Right cardiac atrium (tissue), 5 donors: ENCODE measurements around the gene SRM. TPM values are rescaled to one million over a fixed set of nuclear protein-coding genes. Genes with fewer than 3 reads are reported as not detected.
A peak's percentile ranks its signal among the peaks of the same experiment; 100 is the strongest.
"Not testable (repeated sequence)": the region's sequence is repeated elsewhere in the genome, so short reads cannot be mapped to it uniquely, and the experiment has no call there.

ENCODE experiments used
- ATAC-seq, 2 donors: fragments of 200-7000 bp; cut with Tn5 transposase; one replicate each; pipeline versions ENCODE4 v1.8.0 to v1.9.1; 2020; ENCODE audit warnings: moderate library complexity in 2 of 2, mild to moderate bottlenecking in 1 of 2
- DNase-seq, 3 donors: peaks; one replicate each; pipeline ENCODE4 v3.0.0-alpha.2; 2020
- H3K27ac ChIP-seq: one replicate; pipeline ENCODE4 v1.5.1; 2013; ENCODE audit warnings: mild to moderate bottlenecking, low read length, control low read depth, moderate library complexity
- H3K27me3 ChIP-seq: one replicate; pipeline ENCODE4 v1.6.1; 2013; ENCODE audit not compliant: control insufficient read depth, insufficient read depth
- H3K4me1 ChIP-seq: one replicate; pipeline ENCODE4 v1.6.1; 2013; ENCODE audit warnings: low read length; ENCODE audit not compliant: control insufficient read depth, insufficient read depth
- H3K4me3 ChIP-seq: one replicate; pipeline ENCODE4 v1.5.1; 2013; ENCODE audit warnings: low read length, control low read depth
- H3K9me3 ChIP-seq: one replicate; pipeline ENCODE4 v1.6.1; 2013; ENCODE audit warnings: low read length; ENCODE audit not compliant: control insufficient read depth
- WGBS: extraction: QIAGEN DNeasy Blood & Tissue Kit; methylation state at CpG from one replicate; pipeline ENCODE4 v1.1.7; 2013; 5-methylcytosine and 5-hydroxymethylcytosine counted together
- intact Hi-C, 4 donors: fragments of 100-400 bp; cut with DNase I; formaldehyde crosslinking; loops; one replicate each; pipeline versions ENCODE4 v1.11.0 to v1.14.0; 2022 to 2023
- polyA plus RNA-seq: library from polyadenylated mRNA; stranded (reverse); fragments of 200-250 nt; gene quantifications from one replicate; pipeline ENCODE4 v1.2.3, GENCODE V29; 2013
- total RNA-seq, 4 donors: library from RNA; stranded (reverse); fragmentation: NEBNext Ultra II Directional; extraction: Animal tissue kit (Norgen Biotek cat#: 25700); gene quantifications; one replicate each; pipeline ENCODE4 v1.2.1, GENCODE V29; 2021
- donor health status: healthy with polysubstance abuse.
- donor health status: DM: no; HTN: yes; CAD: no.
- donor health status: DM: no; HTN: no; CAD: no.
- donor health status: DM: no; HTN: yes; CAD: no; lungs with severe emphysema.
- donor health status: DM: yes; HTN: yes; CAD: no.

SRM gene
- total and polyA plus RNA-seq, 5 donors: 43.6 to 72.6 (median 62.2) TPM

GRCh38 chr1:11042995-11043874 lies 16.6 kb downstream of the SRM start:
- intact Hi-C loops: loop anchor here in 2 of 4 donors (5.0 to 10.0 kb wide), 2 partner anchors 599 to 602 kb away; no protein-coding TSS in a partner anchor
- H3K27ac ChIP-seq: no peak overlapping the region
- H3K4me3 ChIP-seq: no peak overlapping the region
- no peaks in the 10 kb centered on the region for H3K4me1 ChIP-seq
- WGBS: 74% methylated on average over 19 of the region's 19 CpGs
- H3K9me3 ChIP-seq: no peaks in the 10 kb centered on the region
- DNase-seq (no peak), ATAC-seq (no peak)
- H3K27me3 ChIP-seq: no peaks in the 10 kb centered on the region

DNA sequence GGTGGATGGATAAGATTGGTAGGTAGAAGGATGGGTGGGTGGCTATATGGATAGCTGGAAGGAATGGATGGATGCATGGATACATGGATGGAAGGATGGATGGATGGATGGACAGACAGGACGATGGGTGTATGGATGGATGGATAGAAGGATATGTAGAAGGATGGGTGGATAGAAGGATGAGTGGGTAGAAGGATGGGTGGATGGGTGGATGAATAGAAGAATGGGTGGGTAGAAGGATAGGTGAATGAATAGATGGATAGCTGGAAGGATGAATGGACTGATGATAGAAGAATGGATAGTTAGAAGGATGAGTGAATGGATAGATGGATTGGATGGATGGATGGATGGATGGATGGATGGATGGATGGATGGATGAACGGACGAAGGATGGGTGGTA lies 17.8 kb downstream of the SRM start:
- H3K4me1 ChIP-seq: no peaks in the 10 kb centered on the region
- no peak overlapping the region for H3K27ac ChIP-seq
- intact Hi-C loops: loop anchor here in 2 of 4 donors (5.0 to 10.0 kb wide), 2 partner anchors 600 to 603 kb away; no protein-coding TSS in a partner anchor
- ATAC-seq (no peak), DNase-seq (no peak)
- H3K27me3 ChIP-seq: no peaks in the 10 kb centered on the region
- no peaks in the 10 kb centered on the region for H3K9me3 ChIP-seq
- H3K4me3 ChIP-seq: no peak overlapping the region
- 79% methylated on average over 3 of the region's 3 CpGs for WGBS

DNA sequence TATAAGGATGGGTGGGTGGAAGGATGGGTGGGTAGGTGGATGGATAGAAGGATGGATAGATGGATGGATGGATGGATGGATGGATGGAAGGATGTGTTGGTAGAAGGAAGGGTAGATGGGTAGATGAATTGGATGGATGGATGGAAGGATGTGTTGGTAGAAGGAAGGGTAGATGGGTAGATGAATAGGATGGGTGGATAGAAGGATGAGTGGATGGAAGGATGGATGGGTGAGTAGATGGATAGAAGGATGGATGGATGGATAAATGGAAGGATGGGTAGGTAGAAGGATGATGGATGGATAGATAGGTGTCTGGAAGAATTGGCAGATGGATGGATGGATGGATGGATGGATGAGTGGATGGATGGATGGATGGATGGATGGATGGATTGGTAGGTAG lies 18.8 kb downstream of the SRM start:
- ATAC-seq (no peak), DNase-seq (no peak)
- intact Hi-C loops: loop anchor here in 2 of 4 donors (5.0 to 10.0 kb wide), 2 partner anchors 601 to 604 kb away; no protein-coding TSS in a partner anchor
- Histone ChIP-seq H3K27me3 (no peaks in the 10 kb centered on the region), H3K4me1 (no peaks in the 10 kb centered on the region), H3K4me3 (no peak overlapping the region), H3K27ac (no peak overlapping the region), H3K9me3 (no peaks in the 10 kb centered on the region)

DNA sequence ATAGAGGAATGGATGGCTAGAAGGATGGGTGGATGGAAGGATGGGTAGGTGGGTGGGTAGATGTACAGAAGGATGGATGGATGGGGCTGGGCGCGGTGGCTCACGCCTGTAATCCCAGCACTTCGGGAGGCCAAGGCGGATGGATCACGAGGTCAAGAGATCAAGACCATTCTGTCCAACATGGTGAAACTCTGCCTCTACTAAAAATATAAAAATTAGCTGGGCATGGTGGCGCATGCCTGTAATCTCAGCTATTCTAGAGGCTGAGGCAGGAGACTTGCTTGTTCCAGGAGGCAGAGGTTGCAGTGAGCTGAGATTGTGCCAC lies 19.8 kb downstream of the SRM start:
- not testable (repeated sequence) for ATAC-seq

GRCh38 chr1:11039351-11040104 lies 20.3 kb downstream of the SRM start:
- WGBS: 60% methylated on average over 2 of the region's 2 CpGs
- Histone ChIP-seq H3K9me3 (no peaks in the 10 kb centered on the region), H3K4me1 (no peaks in the 10 kb centered on the region), H3K4me3 (no peak overlapping the region), H3K27ac (no peak overlapping the region), H3K27me3 (no peaks in the 10 kb centered on the region)
- intact Hi-C loops: loop anchor here in 3 of 4 donors (5.0 to 10.0 kb wide), 2 partner anchors 603 to 605 kb away; no protein-coding TSS in a partner anchor
- no peak for DNase-seq
- ATAC-seq: no peak

More for the DNA sequence above, 19.8 kb downstream of the SRM start:
- H3K4me3 ChIP-seq, H3K27ac ChIP-seq, DNase-seq, H3K27me3 ChIP-seq, H3K4me1 ChIP-seq, H3K9me3 ChIP-seq: not testable (repeated sequence)
- intact Hi-C loops: loop anchor here in 2 of 4 donors (5.0 to 10.0 kb wide), 2 partner anchors 602 to 605 kb away; no protein-coding TSS in a partner anchor
- WGBS: 92% methylated on average over 7 of the region's 7 CpGs

DNA sequence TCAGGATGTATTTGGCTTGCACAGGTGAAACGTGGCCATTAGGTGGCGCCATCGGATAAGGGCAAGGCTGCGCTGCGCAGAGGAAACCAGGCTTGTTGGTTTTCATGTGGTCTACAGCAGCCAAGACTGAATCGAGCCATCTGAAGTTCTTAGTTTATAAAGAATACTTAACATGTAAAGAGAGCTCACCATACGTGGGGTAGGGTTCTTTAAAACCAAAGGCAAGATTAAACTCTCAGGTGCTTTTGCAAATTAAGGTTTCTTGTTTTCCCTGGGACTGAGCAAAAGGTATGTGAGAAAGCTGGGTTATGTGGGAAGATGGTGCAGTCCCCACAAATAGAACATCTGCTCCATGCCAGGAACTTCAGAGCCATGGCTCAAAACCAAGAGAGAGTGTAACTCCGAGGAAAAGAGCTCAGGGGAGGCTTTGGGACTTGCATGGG lies 22.1 kb downstream of the SRM start:
- Histone ChIP-seq H3K27me3 (no peaks in the 10 kb centered on the region), H3K27ac (no peak overlapping the region), H3K4me1 (no peaks in the 10 kb centered on the region), H3K4me3 (no peak overlapping the region), H3K9me3 (no peaks in the 10 kb centered on the region)
- intact Hi-C loops: loop anchor here in 2 of 4 donors (2.0 to 5.0 kb wide), 2 partner anchors 605 kb away; no protein-coding TSS in a partner anchor
- DNase-seq (peak; percentile 86 to 94 (median 93)), ATAC-seq (peak; percentile 90 to 94)
- WGBS: under 1% methylated on average over 8 of the region's 8 CpGs

DNA sequence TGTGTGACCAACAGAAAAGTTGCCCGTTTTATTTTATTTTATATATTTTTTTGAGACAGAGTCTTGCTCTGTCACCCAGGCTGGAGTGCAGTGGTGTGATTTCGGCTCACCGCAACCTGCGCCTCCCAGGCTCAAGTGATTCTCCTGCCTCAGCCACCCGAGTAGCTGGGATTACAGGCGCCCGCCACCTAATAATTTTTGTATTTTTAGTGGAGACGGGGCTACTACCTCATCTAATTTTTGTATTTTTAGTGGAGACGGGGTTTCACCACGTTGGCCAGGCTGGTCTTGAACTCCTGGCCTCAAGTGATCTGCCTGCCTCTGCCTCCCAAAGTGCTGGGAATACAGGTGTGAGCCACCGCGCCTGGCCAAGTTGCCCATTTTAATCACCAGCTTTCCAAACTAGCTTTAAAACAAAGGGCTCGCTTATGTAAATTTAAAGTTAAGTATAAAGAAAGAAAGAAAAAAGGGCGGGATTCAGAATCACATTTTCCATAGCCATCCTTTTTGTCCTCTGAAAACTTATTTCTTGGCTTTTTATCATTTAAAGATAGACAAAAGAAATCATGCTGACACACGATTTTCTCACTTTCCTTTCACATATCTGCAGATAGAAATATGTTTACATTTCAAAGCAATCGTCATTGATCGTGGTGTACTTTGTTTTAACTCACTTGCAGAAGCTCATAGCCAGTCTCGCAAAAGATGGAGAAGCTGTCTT lies 22.6 kb downstream of the SRM start:
- ATAC-seq, H3K9me3 ChIP-seq, H3K4me3 ChIP-seq, H3K27me3 ChIP-seq, H3K4me1 ChIP-seq, H3K27ac ChIP-seq, DNase-seq: not testable (repeated sequence)
- WGBS: 58% methylated on average over 18 of the region's 18 CpGs
- intact Hi-C loops: loop anchor here in 2 of 4 donors (2.0 to 5.0 kb wide), 2 partner anchors 605 to 606 kb away; no protein-coding TSS in a partner anchor

- Histone ChIP-seq H3K4me1 (no peaks in the 10 kb centered on the region), H3K27me3 (no peaks in the 10 kb centered on the region), H3K27ac (no peak overlapping the region), H3K9me3 (no peaks in the 10 kb centered on the region), H3K4me3 (no peak overlapping the region)
- ATAC-seq (peak in 1 of 2 donors; percentile 32), DNase-seq (no peak)
- intact Hi-C loops: no loop called here
- 92% methylated on average over 10 of the region's 10 CpGs for WGBS
These were observed 28.1 kb downstream of the SRM start for GRCh38 chr1:11031624-11032262.

DNA sequence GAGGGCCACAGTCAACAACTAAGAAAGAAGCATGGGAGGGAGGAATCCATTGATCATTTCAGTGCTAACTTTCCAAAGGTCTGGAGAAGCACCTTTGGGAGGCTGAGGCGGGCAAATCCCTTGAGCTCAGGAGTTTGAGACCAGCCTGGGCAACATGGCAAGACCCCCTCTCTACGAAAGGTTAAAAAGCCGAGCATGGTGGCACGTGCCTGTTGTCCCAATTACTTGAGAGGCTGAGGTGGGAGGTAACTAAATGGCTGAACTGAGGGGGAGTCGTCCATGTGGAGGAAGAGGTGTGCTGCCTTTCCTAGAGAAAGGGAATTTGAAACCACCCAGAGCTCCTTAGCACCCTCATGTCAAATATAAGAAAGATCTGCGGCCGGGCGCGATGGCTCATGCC lies 29.0 kb downstream of the SRM start:
- intact Hi-C loops: no loop called here
- ATAC-seq: no peak
- Histone ChIP-seq H3K4me3 (no peak overlapping the region), H3K4me1 (no peaks in the 10 kb centered on the region), H3K27ac (no peak overlapping the region), H3K9me3 (no peaks in the 10 kb centered on the region), H3K27me3 (no peaks in the 10 kb centered on the region)
- DNase-seq: no peak
- WGBS: 86% methylated on average over 9 of the region's 9 CpGs

- no peak overlapping the region for H3K4me3 ChIP-seq
- intact Hi-C loops: no loop called here
These were observed 31.8 kb downstream of the SRM start for GRCh38 chr1:11028018-11028417.

More at GRCh38 chr1:11028018-11028417, 31.8 kb downstream of the SRM start:
- no peaks in the 10 kb centered on the region for H3K4me1 ChIP-seq
- WGBS: 96% methylated on average over 3 of the region's 3 CpGs
- DNase-seq (no peak), ATAC-seq (no peak)
- H3K27ac ChIP-seq: no peak overlapping the region
- no peaks in the 10 kb centered on the region for H3K9me3 ChIP-seq
- no peaks in the 10 kb centered on the region for H3K27me3 ChIP-seq
